ENCODE data around the gene DNAJB8.

Gene DNAJB8

GRCh38 chr3:128480717-128481437, 14.2 kb upstream of the DNAJB8 start:
- no peaks in the 10 kb centered on the region for H3K36me3 ChIP-seq (ENCODE audit: control insufficient read depth, insufficient read depth, low read length, severe bottlenecking)
- no peak for DNase-seq (ENCODE audit: low read depth)
- H3K9ac ChIP-seq (ENCODE audit: low read length), result no peak overlapping the region
- H3K27me3 ChIP-seq (replicated peaks; ENCODE audit: control insufficient read depth, insufficient read depth, low read length), result peaks cover 83% of the 10 kb centered on the region
- H3K4me3 ChIP-seq (ENCODE audit: low read length), result no peak overlapping the region
- peaks cover 15% of the 10 kb centered on the region for H3K4me1 ChIP-seq (ENCODE audit: control insufficient read depth, insufficient read depth, low read length)
- H3K9me3 ChIP-seq (ENCODE audit: control insufficient read depth, low read length), result no peaks in the 10 kb centered on the region

- Histone ChIP-seq H3K27me3 (replicated peaks; ENCODE audit: control insufficient read depth, insufficient read depth, low read length) (peaks cover 83% of the 10 kb centered on the region), H3K4me3 (ENCODE audit: low read length) (no peak overlapping the region), H3K36me3 (ENCODE audit: control insufficient read depth, insufficient read depth, low read length, severe bottlenecking) (no peaks in the 10 kb centered on the region), H3K4me1 (ENCODE audit: control insufficient read depth, insufficient read depth, low read length) (peaks cover 15% of the 10 kb centered on the region), H3K9me3 (ENCODE audit: control insufficient read depth, low read length) (no peaks in the 10 kb centered on the region), H3K9ac (ENCODE audit: low read length) (no peak overlapping the region)
- DNase-seq (ENCODE audit: low read depth), result no peak
These were observed 13.6 kb upstream of the DNAJB8 start for GRCh38 chr3:128480278-128480677.

GRCh38 chr3:128479558-128480086, 12.9 kb upstream of the DNAJB8 start:
- H3K9ac ChIP-seq (ENCODE audit: low read length), result no peak overlapping the region
- no peaks in the 10 kb centered on the region for H3K9me3 ChIP-seq (ENCODE audit: control insufficient read depth, low read length)
- no peak overlapping the region for H3K4me3 ChIP-seq (ENCODE audit: low read length)
- peaks cover 83% of the 10 kb centered on the region for H3K27me3 ChIP-seq (replicated peaks; ENCODE audit: control insufficient read depth, insufficient read depth, low read length)
- peaks cover 15% of the 10 kb centered on the region for H3K4me1 ChIP-seq (ENCODE audit: control insufficient read depth, insufficient read depth, low read length)
- no peak for DNase-seq (ENCODE audit: low read depth)
- H3K36me3 ChIP-seq (ENCODE audit: control insufficient read depth, insufficient read depth, low read length, severe bottlenecking), result no peaks in the 10 kb centered on the region

- peaks cover 85% of the 10 kb centered on the region for H3K27me3 ChIP-seq (replicated peaks; ENCODE audit: control insufficient read depth, insufficient read depth, low read length)
- no peak for DNase-seq (ENCODE audit: low read depth)
- peaks cover 15% of the 10 kb centered on the region for H3K4me1 ChIP-seq (ENCODE audit: control insufficient read depth, insufficient read depth, low read length)
These were observed 12.2 kb upstream of the DNAJB8 start for GRCh38 chr3:128478576-128479506.

GRCh38 chr3:128476659-128477058, 10.0 kb upstream of the DNAJB8 start:
- Histone ChIP-seq H3K36me3 (ENCODE audit: control insufficient read depth, insufficient read depth, low read length, severe bottlenecking) (no peaks in the 10 kb centered on the region), H3K9me3 (ENCODE audit: control insufficient read depth, low read length) (peaks cover 6% of the 10 kb centered on the region), H3K27me3 (replicated peaks; ENCODE audit: control insufficient read depth, insufficient read depth, low read length) (peaks cover 98% of the 10 kb centered on the region), H3K4me1 (ENCODE audit: control insufficient read depth, insufficient read depth, low read length) (peaks cover 4% of the 10 kb centered on the region), H3K4me3 (ENCODE audit: low read length) (no peak overlapping the region), H3K9ac (ENCODE audit: low read length) (no peak overlapping the region)
- no peak for DNase-seq (ENCODE audit: low read depth)

More at GRCh38 chr3:128478576-128479506, 12.2 kb upstream of the DNAJB8 start:
- Histone ChIP-seq H3K9ac (ENCODE audit: low read length) (no peak overlapping the region), H3K4me3 (ENCODE audit: low read length) (no peak overlapping the region), H3K36me3 (ENCODE audit: control insufficient read depth, insufficient read depth, low read length, severe bottlenecking) (no peaks in the 10 kb centered on the region), H3K9me3 (ENCODE audit: control insufficient read depth, low read length) (no peaks in the 10 kb centered on the region)

GRCh38 chr3:128475355-128475754, 8.7 kb upstream of the DNAJB8 start:
- H3K27me3 ChIP-seq (replicated peaks; ENCODE audit: control insufficient read depth, insufficient read depth, low read length), result peaks cover 99% of the 10 kb centered on the region
- H3K4me1 ChIP-seq (ENCODE audit: control insufficient read depth, insufficient read depth, low read length), result no peaks in the 10 kb centered on the region
- no peak for DNase-seq (ENCODE audit: low read depth)
- H3K9me3 ChIP-seq (ENCODE audit: control insufficient read depth, low read length), result peaks cover 8% of the 10 kb centered on the region
- H3K9ac ChIP-seq (ENCODE audit: low read length), result no peak overlapping the region
- no peaks in the 10 kb centered on the region for H3K36me3 ChIP-seq (ENCODE audit: control insufficient read depth, insufficient read depth, low read length, severe bottlenecking)
- H3K4me3 ChIP-seq (ENCODE audit: low read length), result no peak overlapping the region

GRCh38 chr3:128473737-128474136, 7.0 kb upstream of the DNAJB8 start:
- Histone ChIP-seq H3K4me3 (ENCODE audit: low read length) (no peak overlapping the region), H3K27me3 (replicated peaks; ENCODE audit: control insufficient read depth, insufficient read depth, low read length) (peaks cover 90% of the 10 kb centered on the region), H3K4me1 (ENCODE audit: control insufficient read depth, insufficient read depth, low read length) (no peaks in the 10 kb centered on the region), H3K36me3 (ENCODE audit: control insufficient read depth, insufficient read depth, low read length, severe bottlenecking) (no peaks in the 10 kb centered on the region), H3K9ac (ENCODE audit: low read length) (no peak overlapping the region), H3K9me3 (ENCODE audit: control insufficient read depth, low read length) (peaks cover 8% of the 10 kb centered on the region)
- DNase-seq (ENCODE audit: low read depth), result no peak

- Histone ChIP-seq H3K36me3 (ENCODE audit: control insufficient read depth, insufficient read depth, low read length, severe bottlenecking) (no peaks in the 10 kb centered on the region), H3K27me3 (replicated peaks; ENCODE audit: control insufficient read depth, insufficient read depth, low read length) (peaks cover 86% of the 10 kb centered on the region), H3K9ac (ENCODE audit: low read length) (no peak overlapping the region), H3K4me1 (ENCODE audit: control insufficient read depth, insufficient read depth, low read length) (no peaks in the 10 kb centered on the region), H3K9me3 (ENCODE audit: control insufficient read depth, low read length) (peaks cover 8% of the 10 kb centered on the region), H3K4me3 (ENCODE audit: low read length) (no peak overlapping the region)
- DNase-seq (ENCODE audit: low read depth), result no peak
These were observed 6.5 kb upstream of the DNAJB8 start for GRCh38 chr3:128473180-128473519.

- no peak for DNase-seq (ENCODE audit: low read depth)
- H3K27me3 ChIP-seq (replicated peaks; ENCODE audit: control insufficient read depth, insufficient read depth, low read length), result peaks cover 86% of the 10 kb centered on the region
These were observed 5.9 kb upstream of the DNAJB8 start for GRCh38 chr3:128472449-128473179.

GRCh38 chr3:128471720-128472119, 5.0 kb upstream of the DNAJB8 start:
- Histone ChIP-seq H3K9me3 (ENCODE audit: control insufficient read depth, low read length) (peaks cover 8% of the 10 kb centered on the region), H3K4me3 (ENCODE audit: low read length) (no peak overlapping the region), H3K9ac (ENCODE audit: low read length) (no peak overlapping the region), H3K36me3 (ENCODE audit: control insufficient read depth, insufficient read depth, low read length, severe bottlenecking) (no peaks in the 10 kb centered on the region), H3K4me1 (ENCODE audit: control insufficient read depth, insufficient read depth, low read length) (no peaks in the 10 kb centered on the region), H3K27me3 (replicated peaks; ENCODE audit: control insufficient read depth, insufficient read depth, low read length) (peaks cover 85% of the 10 kb centered on the region)
- DNase-seq (ENCODE audit: low read depth), result no peak

More at GRCh38 chr3:128472449-128473179, 5.9 kb upstream of the DNAJB8 start:
- Histone ChIP-seq H3K9ac (ENCODE audit: low read length) (no peak overlapping the region), H3K9me3 (ENCODE audit: control insufficient read depth, low read length) (peaks cover 8% of the 10 kb centered on the region), H3K4me3 (ENCODE audit: low read length) (no peak overlapping the region), H3K36me3 (ENCODE audit: control insufficient read depth, insufficient read depth, low read length, severe bottlenecking) (no peaks in the 10 kb centered on the region), H3K4me1 (ENCODE audit: control insufficient read depth, insufficient read depth, low read length) (no peaks in the 10 kb centered on the region)

- Histone ChIP-seq H3K36me3 (ENCODE audit: control insufficient read depth, insufficient read depth, low read length, severe bottlenecking) (no peaks in the 10 kb centered on the region), H3K9me3 (ENCODE audit: control insufficient read depth, low read length) (peaks cover 8% of the 10 kb centered on the region), H3K27me3 (replicated peaks; ENCODE audit: control insufficient read depth, insufficient read depth, low read length) (peaks cover 84% of the 10 kb centered on the region), H3K4me3 (ENCODE audit: low read length) (no peak overlapping the region), H3K9ac (ENCODE audit: low read length) (no peak overlapping the region), H3K4me1 (ENCODE audit: control insufficient read depth, insufficient read depth, low read length) (no peaks in the 10 kb centered on the region)
- no peak for DNase-seq (ENCODE audit: low read depth)
These were observed 4.4 kb upstream of the DNAJB8 start for GRCh38 chr3:128471110-128471509.

Measured in adipocyte (in vitro differentiated cells).